Measurements from ENCODE around the gene SLC5A10.
"Not testable (repeated sequence)": the region's sequence is repeated elsewhere in the genome, so short reads cannot be mapped to it uniquely, and the experiment has no call there.

GRCh38 chr17:19064378-19064777, 112.4 kb downstream of the SLC5A10 start:
- TF ChIP-seq EP300, POLR2A (IDR thresholded peaks at IDR 0.05): not testable (repeated sequence)
